Measurements from ENCODE around the gene HRC. TPM values are rescaled to one million over a fixed set of nuclear protein-coding genes. Genes with fewer than 3 reads are reported as not detected.

The HRC gene
- total and polyA plus RNA-seq, 2 of the 8 experiments (the other 6 are each of a cell fraction or from before 2014, with no cell fraction given): 2.3 to 2.6 TPM

- H3K4me2 ChIP-seq (ENCODE audit: insufficient read depth in 1 of 2, low read depth in 2 of 2, low read length in 2 of 2): no peak overlapping the region
- ChIA-PET POLR2A (ENCODE audit: partially characterized antibody) (interaction anchor here (2.3 kb wide), 1 partner anchor 8 kb away, joined by 7 read pairs; no protein-coding TSS in a partner anchor), CTCF (ENCODE audit: partially characterized antibody) (interaction anchor here (0.7 to 7.0 kb wide), 6 partner anchors 8 to 188 kb away, joined by 3 to 66 read pairs (median 4); no protein-coding TSS in a partner anchor)
- H2BK12ac ChIP-seq (ENCODE audit: low read depth, low read length): no peak overlapping the region
- no peak overlapping the region for H4K91ac ChIP-seq (replicated peaks; ENCODE audit: insufficient read length, low read length)
- no peaks in the 10 kb centered on the region for H3K9me3 ChIP-seq (ENCODE audit: insufficient read depth in 2 of 2, low read depth in 1 of 2, low read length in 1 of 2)
- H3K4me1 ChIP-seq (replicated peaks in 1 of 4; ENCODE audit: control insufficient read depth in 3 of 4, insufficient read depth in 4 of 4, low read length in 3 of 4): peaks cover 0 to 2% (median 0%) of the 10 kb centered on the region in 4 experiments; a peak in 1 of 7 replicates
- no peaks in the 10 kb centered on the region; the same call in 1 of the 2 replicates for H3K79me1 ChIP-seq (ENCODE audit: low read depth, low read length)
- H2BK20ac ChIP-seq (ENCODE audit: low read length): no peak overlapping the region
- no peak overlapping the region for H3K18ac ChIP-seq (ENCODE audit: extremely low read depth, low read length)
- H3K79me2 ChIP-seq (ENCODE audit: control insufficient read depth in 1 of 2, insufficient read depth in 2 of 2, low read length in 2 of 2): no peaks in the 10 kb centered on the region
- 85% methylated on average over 5 of the region's 5 CpGs; no CpG with 5 or more reads in 1 of the 2 experiments for WGBS, 2 experiments (ENCODE audit: extremely low coverage in 1 of 2, insufficient coverage in 1 of 2, insufficient read length in 1 of 2, insufficient replicate concordance in 2 of 2, low coverage in 1 of 2, low lambda C conversion rate in 2 of 2, missing lambda C conversion rate in 1 of 2)
- no peak overlapping the region for H2BK5ac ChIP-seq (ENCODE audit: low read depth, low read length)
- peaks cover 6% of the 10 kb centered on the region; the same call in 1 of the 2 replicates for H3K23me2 ChIP-seq (ENCODE audit: low read depth, low read length)
- no peak overlapping the region for H3K9ac ChIP-seq (replicated peaks in 1 of 4; ENCODE audit: extremely low read depth in 1 of 4, low read depth in 3 of 4, low read length in 3 of 4)
- H3K27me3 ChIP-seq (replicated peaks in 1 of 4; ENCODE audit: control insufficient read depth in 3 of 4, extremely low read depth in 1 of 4, insufficient read depth in 3 of 4, low read length in 3 of 4): no peaks in the 10 kb centered on the region
- no peak overlapping the region for H3K56ac ChIP-seq (replicated peaks; ENCODE audit: insufficient read length, low read depth, low read length)
- no peak overlapping the region for H4K5ac ChIP-seq (ENCODE audit: insufficient read length, low read depth, low read length)
- H3K14ac ChIP-seq (ENCODE audit: insufficient read length): no peak overlapping the region
- H3K4me3 ChIP-seq (ENCODE audit: extremely low read depth in 1 of 4, insufficient read depth in 2 of 4, low read depth in 3 of 4, low read length in 4 of 4): no peak overlapping the region
- H3K23ac ChIP-seq (ENCODE audit: insufficient read length): no peak overlapping the region
- no peak overlapping the region for H2BK120ac ChIP-seq (replicated peaks; ENCODE audit: low read depth, low read length)
- no peak overlapping the region for H4K8ac ChIP-seq (ENCODE audit: extremely low read depth, insufficient read depth, low read length)
- H3K27ac ChIP-seq (ENCODE audit: low read depth, low read length): no peak overlapping the region
- no peak overlapping the region for H2AK5ac ChIP-seq (ENCODE audit: low read depth, low read length)
- H4K20me1 ChIP-seq (replicated peaks in 1 of 2; ENCODE audit: control insufficient read depth in 1 of 2, insufficient read depth in 2 of 2, low read length in 2 of 2): peaks cover 0 to 1% of the 10 kb centered on the region in 2 experiments
- H3K36me3 ChIP-seq (ENCODE audit: control insufficient read depth in 2 of 4, insufficient read depth in 4 of 4, low read length in 3 of 4): no peaks in the 10 kb centered on the region
- FAIRE-seq (no peak), DNase-seq (ENCODE audit: low read depth in 1 of 2, low spot score in 2 of 2) (no peak)
- no peak overlapping the region for H3K4ac ChIP-seq (replicated peaks; ENCODE audit: insufficient read length, low read depth, low read length)
- no peak overlapping the region for H2AFZ ChIP-seq (ENCODE audit: low read length)
- no peak overlapping the region for H2BK15ac ChIP-seq (ENCODE audit: low read length)
- no peak for TF ChIP-seq KDM1A (IDR thresholded peaks at IDR 0.05; ENCODE audit: borderline replicate concordance, low read length)
- TF ChIP-seq CHD2 (IDR thresholded peaks at IDR 0.05; ENCODE audit: low read length): no peak
- no peak for TF ChIP-seq KDM4A (IDR thresholded peaks at IDR 0.05; ENCODE audit: low read depth, low read length, severe bottlenecking)
- no peak for TF ChIP-seq RFX5 (IDR thresholded peaks at IDR 0.05; ENCODE audit: borderline replicate concordance, low read depth, low read length)
- TF ChIP-seq SP2 (IDR thresholded peaks at IDR 0.05; ENCODE audit: low read length): no peak
- TF ChIP-seq BACH1 (IDR thresholded peaks at IDR 0.05; ENCODE audit: low read length): no peak
- TF ChIP-seq NANOG (IDR thresholded peaks at IDR 0.05; ENCODE audit: insufficient read depth, low read depth, low read length, poor library complexity, severe bottlenecking): no peak
- TF ChIP-seq CHD1 (IDR thresholded peaks at IDR 0.05; ENCODE audit: low read depth, low read length): no peak
- TF ChIP-seq ZNF274 (IDR thresholded peaks at IDR 0.05; ENCODE audit: borderline replicate concordance, extremely low read depth, low read length): no peak
- TF ChIP-seq EP300 (IDR thresholded peaks at IDR 0.05; ENCODE audit: borderline replicate concordance in 1 of 2, low read depth in 2 of 2, low read length in 2 of 2): no peak
- no peak for TF ChIP-seq ATF3 (IDR thresholded peaks at IDR 0.05; ENCODE audit: insufficient read depth, low read depth, low read length)
- no peak for TF ChIP-seq JUN (IDR thresholded peaks at IDR 0.05; ENCODE audit: low read depth, low read length)
- TF ChIP-seq SUZ12 (IDR thresholded peaks at IDR 0.05; ENCODE audit: low read length): no peak
- TF ChIP-seq TAF1 (IDR thresholded peaks at IDR 0.05; ENCODE audit: low read depth, low read length): no peak
These were observed 30.9 kb upstream of the HRC start for GRCh38 chr19:49186108-49186507.

All from H1 (cell line).